Calu3 (cell line): ENCODE results near the gene PSTPIP2. TPM values are rescaled to one million over a fixed set of nuclear protein-coding genes. Genes with fewer than 3 reads are reported as not detected.

Source experiments
- BruUV-seq: library from RNA; stranded (reverse); fragments of 400-500 nt; replicated peaks from 2 replicates; lab custom pipeline; 2021; lab: Mats Ljungman, UMichigan
- CTCF ChIA-PET: fragments of 300-600 bp; sonication (Branson Sonifier 250); formaldehyde crosslinking; loops from one replicate; lab custom pipeline; 2022; ENCODE audit warnings: antibody characterized with exemption; lab: Charles Lee
- DNase-seq: peaks from one replicate; pipeline ENCODE4 v3.0.0; 2022
- H3K27ac Mint-ChIP-seq: one replicate; pipeline ENCODE4 v1.8.0; 2022; ENCODE audit warnings: mixed read lengths; ENCODE audit not compliant: unreplicated experiment
- H3K27me3 Mint-ChIP-seq: one replicate; pipeline ENCODE4 v1.8.0; 2022; ENCODE audit warnings: mixed read lengths; ENCODE audit not compliant: unreplicated experiment
- H3K36me3 Mint-ChIP-seq: one replicate; pipeline ENCODE4 v1.8.0; 2022; ENCODE audit warnings: mild to moderate bottlenecking, moderate library complexity, mixed read lengths; ENCODE audit not compliant: insufficient read depth, unreplicated experiment
- H3K4me1 Mint-ChIP-seq: one replicate; pipeline ENCODE4 v1.8.0; 2022; ENCODE audit warnings: mild to moderate bottlenecking, low read depth, mixed read lengths; ENCODE audit not compliant: unreplicated experiment
- H3K4me3 Mint-ChIP-seq: one replicate; pipeline ENCODE4 v1.8.0; 2022; ENCODE audit warnings: mild to moderate bottlenecking, low read depth, moderate library complexity, mixed read lengths; ENCODE audit not compliant: unreplicated experiment
- H3K9me3 Mint-ChIP-seq: one replicate; pipeline ENCODE4 v1.8.0; 2022; ENCODE audit warnings: low read depth, mixed read lengths; ENCODE audit not compliant: unreplicated experiment
- intact Hi-C: fragments of 100-400 bp; cut with micrococcal nuclease; formaldehyde crosslinking; loops from one replicate; pipeline ENCODE4 v1.10.0; 2022; ENCODE audit not compliant: unreplicated experiment
- total RNA-seq: library from RNA; stranded (reverse); gene quantifications from 2 replicates; pipeline ENCODE4 v1.2.3, GENCODE V29; 2022
- TF ChIP-seq, protein P1 (sequence below): fragments of 200-600 bp; IDR thresholded peaks from one replicate; pipeline ENCODE4 v1.8.0; 2022; ENCODE audit warnings: antibody characterized with exemption; ENCODE audit not compliant: unreplicated experiment

The PSTPIP2 gene
- total RNA-seq, 1 experiment from 2014 or later = 2.6 TPM

DNA sequence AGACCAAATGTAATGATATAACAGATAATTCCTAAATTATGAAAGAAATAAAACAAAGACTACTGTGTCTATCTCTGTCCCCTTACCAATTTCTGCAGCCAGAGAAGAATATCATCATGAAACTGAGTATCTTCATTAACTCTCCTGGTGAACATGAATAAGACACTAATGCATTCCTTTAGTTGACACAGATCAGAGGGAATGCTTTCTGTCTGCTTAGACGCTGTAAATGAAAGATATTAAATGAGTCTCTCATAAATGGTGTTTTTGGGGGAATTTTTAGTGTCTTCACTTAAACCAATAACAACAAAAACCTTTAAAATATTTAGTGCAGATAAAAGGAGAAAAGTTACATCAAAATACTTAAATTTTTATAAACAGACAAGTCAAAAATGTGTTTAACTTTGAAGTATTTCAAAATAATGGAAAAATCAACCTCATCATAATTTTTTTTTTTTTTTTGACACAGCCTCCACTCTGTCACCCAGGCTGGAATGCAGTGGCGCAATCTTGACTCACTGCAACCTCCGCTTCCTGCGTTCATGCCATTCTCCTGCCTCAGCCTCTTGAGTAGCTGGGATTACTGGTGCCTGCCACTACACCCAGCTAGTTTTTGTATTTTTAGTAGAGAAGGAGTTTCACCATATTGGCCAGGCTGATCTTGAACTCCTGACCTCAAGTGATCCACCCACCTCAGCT lies 120.9 kb downstream of the PSTPIP2 start:
- BruUV-seq = no TSS peak
- H3K36me3 Mint-ChIP-seq = peaks cover 35% of the 10 kb centered on the region
- CTCF ChIA-PET = interaction anchor here (0.9 kb wide), 1 partner anchor 60 kb away, joined by 4 read pairs; no protein-coding TSS in a partner anchor
- H3K4me1 Mint-ChIP-seq = peaks cover 8% of the 10 kb centered on the region
- peak; percentile 22 for DNase-seq
- TF ChIP-seq, protein P1, sequence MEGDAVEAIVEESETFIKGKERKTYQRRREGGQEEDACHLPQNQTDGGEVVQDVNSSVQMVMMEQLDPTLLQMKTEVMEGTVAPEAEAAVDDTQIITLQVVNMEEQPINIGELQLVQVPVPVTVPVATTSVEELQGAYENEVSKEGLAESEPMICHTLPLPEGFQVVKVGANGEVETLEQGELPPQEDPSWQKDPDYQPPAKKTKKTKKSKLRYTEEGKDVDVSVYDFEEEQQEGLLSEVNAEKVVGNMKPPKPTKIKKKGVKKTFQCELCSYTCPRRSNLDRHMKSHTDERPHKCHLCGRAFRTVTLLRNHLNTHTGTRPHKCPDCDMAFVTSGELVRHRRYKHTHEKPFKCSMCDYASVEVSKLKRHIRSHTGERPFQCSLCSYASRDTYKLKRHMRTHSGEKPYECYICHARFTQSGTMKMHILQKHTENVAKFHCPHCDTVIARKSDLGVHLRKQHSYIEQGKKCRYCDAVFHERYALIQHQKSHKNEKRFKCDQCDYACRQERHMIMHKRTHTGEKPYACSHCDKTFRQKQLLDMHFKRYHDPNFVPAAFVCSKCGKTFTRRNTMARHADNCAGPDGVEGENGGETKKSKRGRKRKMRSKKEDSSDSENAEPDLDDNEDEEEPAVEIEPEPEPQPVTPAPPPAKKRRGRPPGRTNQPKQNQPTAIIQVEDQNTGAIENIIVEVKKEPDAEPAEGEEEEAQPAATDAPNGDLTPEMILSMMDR = no peak
- intact Hi-C loops = no loop called here
- no peak overlapping the region for H3K27ac Mint-ChIP-seq
- H3K9me3 Mint-ChIP-seq = no peaks in the 10 kb centered on the region
- H3K4me3 Mint-ChIP-seq = no peak overlapping the region
- H3K27me3 Mint-ChIP-seq = no peaks in the 10 kb centered on the region

DNA sequence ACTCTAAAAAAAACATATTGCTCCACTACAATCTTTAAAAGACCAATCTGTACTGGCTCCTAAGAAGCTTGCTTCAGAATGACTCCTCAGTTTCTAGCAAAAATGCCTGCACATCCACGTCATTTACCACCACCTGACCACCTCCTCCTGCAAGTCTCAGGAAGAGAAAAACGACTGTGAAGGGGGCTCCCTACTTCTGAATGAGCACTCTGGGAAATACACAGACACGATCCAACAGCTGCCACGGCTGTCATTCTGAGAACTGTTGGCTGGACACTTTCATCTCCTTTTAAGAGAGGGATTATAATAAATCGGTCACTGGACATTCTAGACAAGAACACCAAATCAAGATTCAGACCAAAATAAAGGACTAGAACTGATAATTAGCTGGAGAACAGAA lies 126.4 kb downstream of the PSTPIP2 start:
- H3K9me3 Mint-ChIP-seq = no peaks in the 10 kb centered on the region
- no peak overlapping the region for H3K4me3 Mint-ChIP-seq
- no peaks in the 10 kb centered on the region for H3K4me1 Mint-ChIP-seq
- TSS peak; percentile 16 for BruUV-seq
- CTCF ChIA-PET = no interaction called here
- H3K36me3 Mint-ChIP-seq = peaks cover 34% of the 10 kb centered on the region
- TF ChIP-seq, protein P1 = no peak
- no peak for DNase-seq
- no peaks in the 10 kb centered on the region for H3K27me3 Mint-ChIP-seq
- intact Hi-C loops = no loop called here
- H3K27ac Mint-ChIP-seq = no peak overlapping the region

DNA sequence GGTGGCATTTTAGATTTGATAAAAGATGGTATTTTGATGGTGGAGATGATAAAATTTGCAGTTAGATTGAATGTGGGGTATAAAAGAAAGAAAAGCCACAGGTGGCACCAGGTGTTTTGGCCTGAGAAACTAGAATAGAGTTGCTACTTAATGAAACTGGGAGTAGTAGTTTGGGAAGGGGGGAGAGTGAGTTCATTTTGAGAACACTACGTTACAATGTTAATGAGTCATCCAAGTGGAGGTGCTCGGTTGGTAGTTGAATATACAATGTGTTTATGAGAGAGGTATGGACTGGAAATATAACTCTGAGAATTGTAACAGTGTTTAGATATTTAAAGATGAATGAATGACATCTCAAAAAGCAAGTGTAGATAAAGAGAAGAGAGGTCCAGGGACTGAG lies 131.3 kb downstream of the PSTPIP2 start:
- DNase-seq = no peak
- TF ChIP-seq, protein P1 = no peak

DNA sequence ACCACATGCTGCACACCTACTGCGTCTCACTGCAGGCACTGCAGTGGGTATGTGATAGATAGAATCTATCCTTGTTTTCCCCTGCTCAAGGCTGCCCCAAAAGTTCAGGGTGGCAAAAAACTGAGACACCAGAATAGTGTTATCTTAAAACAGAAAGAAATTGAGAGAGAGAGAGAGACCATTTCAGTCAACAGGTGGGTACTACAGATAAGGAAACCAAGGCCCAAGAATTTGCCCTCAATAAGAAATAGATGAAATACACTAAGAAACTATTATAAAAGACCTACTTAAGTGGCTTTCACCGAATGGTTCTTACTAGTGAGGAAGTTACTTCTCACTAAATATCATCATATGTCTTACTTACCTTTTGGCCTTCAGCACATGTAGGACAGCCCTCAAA lies 132.8 kb downstream of the PSTPIP2 start:
- intact Hi-C loops = no loop called here
- no peak overlapping the region for H3K27ac Mint-ChIP-seq
- TF ChIP-seq, protein P1 = no peak
- H3K9me3 Mint-ChIP-seq = no peaks in the 10 kb centered on the region
- peaks cover 7% of the 10 kb centered on the region for H3K4me1 Mint-ChIP-seq
- BruUV-seq = no TSS peak
- no peak for DNase-seq
- H3K36me3 Mint-ChIP-seq = peaks cover 17% of the 10 kb centered on the region
- H3K27me3 Mint-ChIP-seq = no peaks in the 10 kb centered on the region
- no peak overlapping the region for H3K4me3 Mint-ChIP-seq
- CTCF ChIA-PET = no interaction called here

More for the DNA sequence above, 131.3 kb downstream of the PSTPIP2 start:
- no TSS peak for BruUV-seq
- CTCF ChIA-PET = no interaction called here
- Mint-ChIP-seq H3K27ac (no peak overlapping the region), H3K9me3 (no peaks in the 10 kb centered on the region), H3K4me1 (peaks cover 4% of the 10 kb centered on the region), H3K27me3 (no peaks in the 10 kb centered on the region), H3K4me3 (no peak overlapping the region), H3K36me3 (peaks cover 20% of the 10 kb centered on the region)
- intact Hi-C loops = no loop called here
